Measurements from ENCODE around the gene SHISA7.
A peak's percentile ranks its signal among the peaks of the same experiment; 100 is the strongest.

The SHISA7 gene

DNA sequence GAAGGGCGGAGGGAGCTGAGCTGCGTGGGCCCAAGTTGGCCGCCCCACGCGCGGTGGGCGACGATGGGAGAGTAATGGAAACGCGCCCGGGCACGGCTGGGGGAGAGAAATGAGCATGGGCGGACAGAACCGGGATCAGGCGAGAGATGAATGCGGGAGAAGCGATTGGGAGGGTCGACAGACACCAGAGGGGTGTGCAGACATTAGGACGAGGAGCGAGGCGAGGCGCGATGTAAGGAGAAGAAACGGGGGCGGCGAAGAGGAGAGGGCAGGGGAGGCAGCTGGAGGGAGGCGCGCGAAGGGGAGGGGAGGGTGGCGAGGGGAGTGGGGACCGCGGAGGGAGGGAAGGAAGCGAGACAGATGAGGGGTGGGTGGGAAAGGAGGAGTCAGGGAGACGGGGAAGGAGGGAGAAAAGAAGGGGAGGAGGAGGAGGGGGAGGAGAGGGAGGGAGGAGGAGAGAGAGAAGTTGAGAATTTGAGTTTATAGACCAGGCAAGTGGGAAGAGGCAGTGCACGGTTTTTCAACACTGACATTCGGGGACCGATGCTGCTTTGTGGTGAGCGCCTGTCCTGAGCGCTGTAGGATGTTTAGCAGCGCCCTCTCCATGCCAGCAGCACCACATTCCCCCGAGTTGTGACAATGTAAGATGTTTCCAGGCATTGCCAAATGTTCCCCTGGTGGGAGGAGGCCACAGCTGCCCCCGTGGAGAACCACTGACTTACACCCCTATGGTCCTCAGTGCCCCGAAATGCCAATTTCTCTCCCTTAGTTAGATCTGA, at the start of gene SHISA7:
SHISA7 (minus strand) TSS at position 256 of the 779 bp plus-strand sequence. CDS start 437 bp downstream, outside the sequence.
- peak; percentile 66 for DNase-seq (ENCODE audit: low spot score)

DNA sequence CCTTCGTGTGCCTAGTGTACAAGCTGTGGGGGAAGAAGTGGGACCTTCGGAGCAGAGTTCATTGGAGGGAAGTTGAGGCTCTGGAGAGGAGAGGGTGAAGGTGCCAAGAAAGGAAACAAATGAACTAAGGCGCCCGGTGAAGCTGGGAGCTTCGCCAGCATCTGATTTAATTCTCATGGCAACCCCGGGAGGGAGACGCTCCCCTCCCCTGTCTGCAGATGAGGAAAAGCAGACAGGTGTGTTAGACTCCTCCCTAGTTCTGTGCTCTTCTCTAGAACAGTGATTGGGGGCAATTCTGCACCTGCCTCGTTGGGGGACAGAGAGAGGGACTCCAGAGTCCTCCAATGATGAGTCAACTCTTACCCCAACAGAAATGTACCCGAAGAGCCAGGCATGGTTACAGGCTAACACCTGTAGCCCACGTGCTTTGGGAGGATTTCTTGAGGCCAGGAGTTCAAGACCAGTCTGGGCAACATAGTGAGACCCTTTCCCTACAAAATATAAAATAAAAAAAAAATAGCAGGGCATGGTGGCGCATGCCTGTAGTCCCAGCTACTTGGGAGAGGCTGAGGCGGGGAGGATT, 49.4 kb upstream of the SHISA7 start:
- no peak for DNase-seq (ENCODE audit: low spot score)

DNA sequence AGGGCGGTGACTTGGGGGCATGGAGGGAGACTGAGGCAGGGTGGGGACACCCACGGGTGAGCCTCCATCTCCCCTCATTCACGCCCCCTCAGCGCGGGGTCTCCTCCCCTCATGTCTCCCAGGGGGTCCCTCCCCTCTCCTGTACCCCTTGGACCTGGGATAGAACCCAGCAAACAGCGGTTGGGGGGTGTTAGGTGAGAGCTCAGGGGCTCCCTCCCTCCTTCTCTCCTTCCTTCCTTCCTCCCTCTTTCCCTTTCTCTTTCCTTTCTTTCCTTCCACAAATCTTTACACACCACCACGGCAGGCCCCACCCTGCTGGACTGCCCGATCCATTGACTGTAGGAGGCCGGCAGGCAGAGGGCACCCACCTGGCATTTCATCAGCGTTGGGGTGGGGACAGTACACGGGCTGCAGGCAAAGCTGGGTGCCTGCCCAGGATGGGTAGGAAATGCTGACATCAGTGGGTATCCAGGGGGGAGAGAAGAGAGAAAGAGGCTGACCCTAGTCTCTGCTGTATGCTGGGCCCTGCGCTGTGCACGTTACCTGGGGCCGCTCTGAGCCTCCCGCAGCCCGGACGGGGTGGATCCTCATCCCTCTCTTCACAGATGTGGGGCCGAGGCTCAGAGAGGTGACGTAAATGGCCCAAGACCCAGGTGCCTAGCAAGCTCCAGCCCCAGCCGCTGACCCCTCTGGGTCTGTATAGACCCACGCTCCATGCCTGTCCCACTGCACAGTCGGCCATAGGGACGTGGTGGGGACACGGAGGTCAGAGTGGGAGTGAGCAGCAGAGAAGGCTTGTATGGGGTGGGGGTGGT, 48.7 kb upstream of the SHISA7 start:
- DNase-seq (ENCODE audit: low spot score), result no peak

DNA sequence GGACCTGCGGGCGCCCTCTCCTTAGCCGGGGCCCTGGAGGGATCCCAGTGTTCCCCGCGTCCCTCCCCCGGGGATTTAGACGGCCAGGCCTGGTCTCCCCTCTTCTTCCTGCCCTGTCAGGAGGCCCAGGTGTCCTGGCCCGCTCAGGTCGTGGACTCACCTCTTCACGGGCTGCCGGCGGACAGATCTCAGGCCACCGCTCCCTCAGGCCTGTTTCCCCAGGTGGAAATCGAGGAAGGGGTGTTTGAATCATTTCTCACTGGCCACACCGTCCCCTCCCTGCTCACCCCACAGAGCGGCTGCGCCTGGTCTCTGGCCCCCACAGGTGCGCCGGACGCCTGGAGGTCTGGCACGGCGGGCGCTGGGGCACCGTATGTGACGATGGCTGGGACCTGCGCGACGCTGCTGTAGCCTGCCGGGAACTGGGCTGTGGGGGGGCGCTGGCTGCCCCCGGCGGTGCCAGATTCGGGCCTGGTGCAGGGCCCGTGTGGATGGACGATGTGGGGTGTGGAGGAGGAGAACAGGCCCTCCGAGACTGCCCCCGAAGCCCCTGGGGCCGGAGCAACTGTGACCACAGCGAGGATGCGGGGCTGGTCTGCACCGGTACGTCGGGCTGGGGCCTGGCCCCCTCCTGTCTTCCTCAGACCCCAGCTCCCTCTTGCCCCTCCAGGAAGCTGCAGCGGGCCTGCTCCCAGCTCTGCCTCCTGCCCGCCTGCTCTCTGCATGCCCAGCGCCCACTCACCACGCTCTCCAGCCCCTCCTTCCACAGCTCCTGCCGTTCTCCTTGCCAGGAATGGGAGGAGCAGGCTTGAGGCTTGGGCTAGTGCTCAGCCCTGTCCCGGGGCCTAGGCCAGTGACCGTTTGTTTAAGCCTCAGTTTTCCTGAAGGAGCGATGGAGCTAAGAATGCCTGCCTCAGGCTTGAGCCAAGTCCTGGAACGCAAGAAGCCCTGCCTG, 47.7 kb upstream of the SHISA7 start:
- no peak for DNase-seq (ENCODE audit: low spot score)

DNA sequence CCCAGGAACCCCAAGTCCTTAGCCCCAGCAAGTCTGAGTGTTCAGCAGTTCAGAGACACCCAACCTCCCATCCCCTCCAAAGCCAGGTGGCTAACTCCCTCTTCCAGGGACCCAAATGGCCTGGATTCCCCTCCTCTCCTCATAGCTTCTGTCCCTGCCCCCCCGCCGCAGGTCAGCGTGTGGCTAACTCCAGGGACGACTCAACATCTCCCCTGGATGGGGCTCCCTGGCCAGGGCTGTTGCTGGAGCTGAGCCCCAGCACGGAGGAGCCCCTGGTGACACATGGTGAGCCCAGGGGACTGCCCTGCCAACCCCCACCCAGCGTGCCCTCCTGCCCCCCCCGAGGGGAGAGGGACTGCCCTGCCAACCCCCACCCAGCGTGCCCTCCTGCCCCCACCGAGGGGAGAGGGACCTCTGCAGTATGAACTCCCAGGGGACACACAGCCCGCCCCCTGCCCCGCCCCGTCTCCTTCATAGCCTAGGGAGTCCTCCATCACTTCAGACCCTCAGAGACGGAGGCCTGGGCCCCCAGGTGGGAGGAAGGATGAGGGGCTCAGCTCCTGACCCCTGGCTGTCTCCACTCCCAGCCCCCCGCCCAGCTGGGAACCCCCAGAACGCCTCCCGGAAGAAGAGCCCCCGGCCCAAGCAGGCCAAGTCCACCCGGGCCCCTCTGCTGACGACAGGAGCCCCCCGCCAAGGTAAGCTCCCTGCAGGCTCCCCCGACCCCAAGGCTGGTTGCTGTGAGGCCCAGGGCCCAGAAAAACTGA, 46.8 kb upstream of the SHISA7 start:
- no peak for DNase-seq (ENCODE audit: low spot score)

DNA sequence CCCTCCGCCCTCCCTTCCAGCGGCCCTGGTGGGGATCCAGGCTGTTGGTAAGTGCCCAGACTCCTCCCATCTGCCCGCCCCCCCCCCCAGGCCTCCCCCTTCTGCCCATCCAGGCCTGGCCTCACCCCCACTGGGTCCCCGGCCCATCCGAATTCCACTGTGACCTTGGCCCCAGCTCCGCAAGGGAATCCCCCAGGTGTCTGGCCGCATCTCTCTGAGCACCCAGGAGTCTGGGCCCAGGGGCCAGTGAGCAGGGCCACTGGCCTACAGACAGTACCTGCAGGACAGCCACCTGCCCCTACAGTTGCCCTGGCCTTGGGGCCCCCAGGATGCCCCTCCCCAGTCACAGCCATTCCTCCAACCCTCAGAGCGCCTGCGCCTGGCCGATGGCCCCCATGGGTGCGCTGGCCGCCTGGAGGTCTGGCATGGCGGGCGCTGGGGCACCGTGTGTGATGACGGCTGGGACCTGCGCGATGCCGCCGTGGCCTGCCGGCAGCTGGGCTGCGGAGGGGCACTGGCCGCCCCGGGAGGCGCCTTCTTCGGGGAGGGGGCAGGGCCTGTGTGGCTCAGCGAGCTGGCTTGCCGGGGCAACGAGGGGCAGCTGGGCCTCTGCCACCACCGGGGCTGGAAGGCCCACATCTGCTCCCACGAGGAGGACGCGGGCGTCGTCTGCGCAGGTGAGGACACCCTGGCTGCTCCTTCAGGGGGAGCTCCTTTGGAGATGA, 46.0 kb upstream of the SHISA7 start:
- no peak for DNase-seq (ENCODE audit: low spot score)

DNA sequence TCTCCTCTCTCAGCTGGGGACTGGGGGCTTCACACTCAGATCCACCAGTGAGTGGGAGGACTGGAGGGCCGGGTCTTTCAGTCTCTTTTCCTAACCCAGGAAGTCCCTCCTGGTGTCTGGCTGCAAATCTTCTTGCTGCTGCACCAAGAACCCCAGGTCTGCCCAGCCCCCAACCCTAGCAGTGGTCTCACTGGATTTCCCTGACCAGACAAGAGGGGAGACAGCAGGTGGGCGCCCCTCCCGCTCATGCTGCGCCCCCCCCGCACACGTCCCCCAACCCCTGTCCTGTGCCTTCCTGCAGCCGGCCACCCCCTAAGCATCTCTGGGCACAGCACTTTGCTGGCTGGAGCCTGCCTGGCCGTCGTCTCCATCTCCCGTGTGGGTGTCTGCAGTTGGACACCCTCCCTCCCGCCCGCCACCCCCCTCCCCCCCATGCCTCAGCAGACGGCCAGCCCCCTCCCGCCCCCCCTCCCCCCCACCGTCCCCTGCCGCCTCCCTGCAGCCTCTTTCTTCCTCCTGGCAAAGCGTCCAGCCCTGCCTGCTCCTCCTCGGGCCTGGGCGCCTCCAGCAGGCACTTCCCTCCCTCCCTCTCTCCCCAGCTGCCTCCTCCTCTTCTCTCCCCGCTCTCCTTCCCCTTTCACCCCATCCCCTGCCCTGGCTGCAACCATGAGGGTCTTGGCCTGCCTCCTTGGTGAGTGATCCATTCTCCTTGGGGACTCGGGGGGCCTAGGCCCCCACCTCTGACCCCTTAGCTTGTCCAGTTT, 45.0 kb upstream of the SHISA7 start, which contains the start of gene SSC5D:
SSC5D (plus strand) TSS at position 513 of the 764 bp plus-strand sequence; CDS start at position 667, 154 bp downstream.
- no peak for DNase-seq (ENCODE audit: low spot score)

DNA sequence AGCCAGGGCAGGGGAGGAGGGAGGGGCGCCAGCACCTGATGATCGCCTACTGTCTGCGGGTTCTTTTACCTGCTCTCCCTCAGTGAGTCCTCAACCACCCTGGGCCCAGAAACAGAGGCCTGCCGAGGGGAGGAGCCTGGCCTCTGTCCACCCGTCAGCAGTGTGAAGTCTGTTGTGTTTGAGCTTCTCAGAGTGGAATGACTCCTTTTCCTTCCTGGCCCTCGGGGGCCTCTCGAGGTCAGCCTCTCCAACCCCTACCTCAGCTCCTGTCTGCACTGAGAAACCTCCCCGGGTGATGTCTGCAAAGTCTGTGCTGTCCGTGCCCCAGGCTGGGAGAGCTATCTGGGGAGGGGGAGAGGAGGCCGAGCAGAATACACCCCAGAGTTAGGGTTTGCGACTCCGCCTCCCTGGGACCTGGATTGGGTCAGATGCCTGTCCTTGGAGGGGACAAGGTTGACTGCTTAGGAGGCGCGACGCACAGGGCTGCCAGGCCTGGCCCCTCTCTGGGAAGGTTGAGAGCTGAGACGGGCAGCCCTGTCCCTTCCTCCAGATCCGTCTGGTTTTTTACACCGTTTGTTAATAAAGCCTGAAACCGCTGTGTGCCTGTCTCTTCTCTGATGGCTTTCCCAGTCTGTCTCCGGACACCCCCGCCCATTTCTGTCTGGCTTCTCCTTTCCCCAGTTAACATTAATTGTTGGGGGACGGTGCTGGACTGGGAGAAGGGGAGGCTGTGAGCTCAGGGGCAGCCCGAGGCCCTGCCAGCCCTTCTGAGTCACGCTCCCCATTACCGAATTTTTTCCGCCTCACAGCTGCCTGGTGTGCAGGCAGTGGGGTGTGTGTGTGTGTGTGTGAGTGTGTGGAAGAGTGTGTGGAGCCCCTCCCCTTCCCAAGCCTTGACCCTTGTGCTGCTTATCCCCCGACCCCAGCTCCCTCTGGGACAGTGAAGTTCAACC, 44.1 kb upstream of the SHISA7 start:
- no peak for DNase-seq (ENCODE audit: low spot score)

DNA sequence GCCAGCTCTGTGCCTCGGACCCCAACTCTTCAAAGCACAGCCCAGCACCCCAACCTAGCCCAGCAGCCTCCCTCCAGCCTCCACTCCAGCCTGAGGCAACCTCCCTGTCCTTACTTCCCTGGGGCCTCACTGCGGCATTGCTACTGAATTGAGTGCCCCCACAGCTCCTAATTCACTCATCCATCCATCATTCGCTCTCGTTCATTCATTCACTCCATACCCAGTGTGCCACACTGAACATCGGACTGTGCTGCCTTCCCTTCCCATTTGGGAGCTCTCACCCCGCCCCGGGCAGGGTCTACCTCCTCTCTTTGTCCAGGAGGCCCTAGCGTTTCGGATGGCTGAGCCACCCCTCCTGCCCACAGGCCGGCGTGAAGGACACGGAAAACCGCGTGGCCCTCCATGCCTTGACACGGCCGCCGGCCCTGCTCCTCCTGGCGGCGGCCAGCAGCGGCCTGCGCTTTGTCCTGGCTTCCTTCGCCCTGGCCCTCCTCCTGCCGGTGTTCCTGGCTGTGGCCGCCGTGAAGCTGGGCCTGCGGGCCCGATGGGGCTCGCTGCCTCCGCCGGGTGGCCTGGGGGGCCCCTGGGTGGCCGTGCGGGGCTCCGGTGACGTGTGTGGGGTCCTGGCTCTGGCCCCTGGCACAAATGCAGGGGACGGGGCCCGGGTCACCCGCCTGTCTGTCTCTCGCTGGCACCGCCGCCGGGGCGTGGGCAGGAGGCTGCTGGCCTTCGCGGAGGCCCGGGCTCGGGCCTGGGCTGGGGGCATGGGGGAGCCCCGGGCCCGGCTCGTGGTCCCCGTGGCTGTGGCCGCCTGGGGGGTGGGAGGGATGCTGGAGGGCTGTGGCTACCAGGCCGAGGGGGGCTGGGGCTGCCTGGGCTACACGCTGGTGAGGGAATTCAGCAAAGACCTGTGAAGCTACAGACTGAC, 43.2 kb upstream of the SHISA7 start:
- no peak for DNase-seq (ENCODE audit: low spot score)

DNA sequence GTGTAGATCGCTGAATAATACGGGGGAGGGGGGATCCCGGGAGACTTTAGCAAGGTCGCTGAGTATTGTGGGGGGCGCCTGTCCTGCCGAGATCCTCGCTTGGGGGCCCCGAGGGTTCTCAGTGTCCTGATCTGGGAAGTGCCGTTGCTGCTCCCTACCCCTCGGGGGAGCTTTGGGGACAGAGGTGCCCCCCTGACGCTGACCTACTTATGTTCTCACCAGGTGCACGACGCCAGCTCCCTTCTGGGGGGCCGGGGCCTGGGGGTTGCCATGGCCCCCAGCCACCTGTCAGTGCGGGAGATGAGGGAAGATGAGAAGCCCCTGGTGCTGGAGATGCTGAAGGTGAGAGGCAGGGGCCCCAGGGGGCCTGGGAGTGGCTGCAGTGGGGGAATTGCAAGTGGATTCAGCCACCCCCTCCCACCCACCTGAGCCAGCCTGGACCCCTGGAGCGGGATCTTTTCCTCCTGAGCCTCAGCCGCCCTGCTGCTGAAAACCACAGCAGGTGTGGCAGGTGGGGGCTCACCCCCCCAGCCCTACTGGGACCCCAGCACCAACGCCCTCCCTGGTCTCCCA, 42.4 kb upstream of the SHISA7 start:
- DNase-seq (ENCODE audit: low spot score), result no peak

DNA sequence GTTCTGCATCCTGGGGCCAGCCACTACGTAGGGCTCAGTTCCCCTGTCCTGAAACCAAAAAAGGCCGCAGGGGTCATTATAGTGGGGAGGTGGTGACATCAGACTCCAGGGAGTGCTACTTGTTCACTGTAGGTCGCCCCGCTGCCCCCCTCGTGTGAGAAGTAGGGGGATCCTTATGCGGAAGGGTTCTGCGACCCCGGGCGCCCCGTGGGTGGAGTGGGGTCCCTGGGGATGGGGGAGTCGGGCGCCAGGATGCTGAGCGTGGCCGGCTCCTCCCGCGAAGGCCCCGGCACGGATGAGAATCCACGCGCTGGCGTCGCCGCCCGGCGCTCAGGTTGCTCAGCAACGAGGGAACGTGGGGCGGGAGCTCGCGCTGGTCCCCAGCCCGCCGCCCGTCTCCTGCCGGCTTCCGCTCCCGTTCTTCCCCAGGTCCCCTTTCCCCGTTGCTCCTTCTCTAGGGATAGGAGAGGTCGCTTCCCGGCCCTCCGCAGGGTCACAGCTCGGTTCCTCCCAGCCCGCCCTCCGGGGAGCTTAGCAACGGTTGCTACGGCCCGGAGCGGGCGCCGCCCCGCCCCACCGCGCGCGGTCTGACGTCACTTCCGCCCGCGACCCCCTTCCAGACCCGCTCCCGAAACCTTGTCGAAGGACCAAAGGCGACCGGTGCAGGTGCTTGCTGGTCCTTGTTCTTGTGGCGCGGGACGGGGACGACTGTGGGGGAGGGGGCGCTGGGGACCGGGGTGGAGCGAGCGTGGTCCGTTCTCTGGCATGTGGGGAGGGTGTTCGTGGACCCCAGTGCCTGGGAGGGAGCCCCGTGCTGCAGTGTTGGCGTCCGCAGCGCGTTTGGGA, 41.7 kb upstream of the SHISA7 start, which contains the start of gene NAT14:
NAT14 (plus strand) TSS at position 596 of the 846 bp plus-strand sequence. CDS start 521 bp downstream, outside the sequence.
- no peak for DNase-seq (ENCODE audit: low spot score)

DNA sequence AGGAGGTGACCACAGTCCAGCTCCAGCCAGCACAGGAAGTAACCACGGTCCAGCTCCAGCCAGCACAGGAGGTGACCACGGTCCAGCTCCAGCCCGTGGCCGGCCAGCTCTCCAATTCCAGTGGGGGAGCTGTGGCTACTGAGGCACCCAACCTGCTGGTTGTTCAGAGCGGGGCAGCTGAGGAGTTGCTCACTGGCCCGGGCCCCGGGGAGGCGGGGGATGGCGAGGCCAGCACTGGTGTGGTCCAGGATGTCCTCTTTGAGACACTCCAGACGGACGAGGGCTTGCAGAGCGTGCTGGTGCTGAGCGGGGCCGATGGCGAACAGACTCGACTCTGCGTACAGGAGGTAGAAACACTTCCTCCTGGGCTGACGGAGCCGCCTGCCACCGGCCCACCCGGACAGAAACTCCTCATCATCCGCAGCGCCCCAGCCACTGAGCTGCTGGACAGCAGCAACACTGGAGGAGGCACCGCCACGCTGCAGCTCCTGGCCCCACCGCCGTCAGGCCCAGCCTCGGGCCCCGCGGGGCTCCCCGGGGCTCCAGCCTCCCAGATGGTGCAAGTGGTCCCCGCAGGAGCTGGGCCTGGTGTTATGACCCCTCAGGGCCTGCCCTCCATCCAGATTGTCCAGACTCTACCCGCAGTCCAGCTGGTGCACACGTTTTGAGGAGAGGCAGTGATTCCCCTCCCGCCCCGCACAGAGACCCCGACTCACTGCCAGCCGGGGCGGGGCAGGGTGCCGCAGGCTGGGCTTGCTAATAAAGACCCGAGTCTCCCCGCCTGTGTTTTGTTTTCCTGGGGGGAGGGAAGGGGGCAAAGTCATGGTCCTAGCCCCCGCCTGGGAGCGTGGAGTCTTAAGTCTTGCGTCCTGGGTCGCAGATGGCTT, 40.8 kb upstream of the SHISA7 start:
- no peak for DNase-seq (ENCODE audit: low spot score)

DNA sequence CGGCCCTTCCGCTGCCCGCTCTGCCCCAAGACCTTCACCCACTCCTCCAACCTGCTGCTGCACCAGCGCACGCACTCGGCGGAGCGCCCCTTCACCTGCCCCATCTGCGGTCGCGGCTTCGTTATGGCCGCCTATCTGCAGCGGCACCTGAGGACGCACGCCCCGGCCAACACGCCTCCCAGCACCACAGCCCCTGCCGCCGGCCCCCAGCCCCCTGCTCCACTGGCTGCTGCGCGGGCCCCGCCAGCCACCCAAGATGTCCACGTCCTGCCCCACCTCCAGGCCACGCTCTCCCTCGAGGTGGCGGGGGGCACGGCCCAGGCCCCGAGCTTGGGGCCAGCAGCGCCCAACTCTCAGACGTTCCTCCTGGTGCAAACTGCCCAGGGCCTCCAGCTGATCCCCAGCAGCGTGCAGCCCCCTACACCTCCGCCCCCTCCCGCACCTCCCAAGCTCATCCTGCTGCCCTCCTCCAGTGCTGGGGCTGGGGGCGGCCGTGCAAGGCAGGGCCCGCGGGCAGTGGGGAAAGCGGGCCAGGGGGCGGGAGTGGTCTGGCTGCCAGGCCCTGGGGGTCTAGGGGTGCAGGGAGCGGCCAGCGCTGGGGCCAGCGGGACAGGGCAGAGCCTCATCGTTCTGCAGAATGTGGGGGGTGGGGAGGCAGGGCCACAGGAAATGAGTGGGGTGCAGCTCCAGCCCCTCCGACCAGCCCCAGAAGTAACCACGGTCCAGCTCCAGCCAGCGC, 40.0 kb upstream of the SHISA7 start:
- no peak for DNase-seq (ENCODE audit: low spot score)
